GM18508 (cell line): ENCODE measurements around the gene KCNE1.

Experiments used
- ATAC-seq: cut with Tn5 transposase; IDR thresholded peaks from one replicate; pipeline ENCODE4 v1.9.1; 2021; ENCODE audit warnings: moderate number of reproducible peaks; ENCODE audit not compliant: insufficient read depth, unreplicated experiment

KCNE1 gene

GRCh38 chr21:34536820-34537219 lies 24.8 kb upstream of the KCNE1 start:
- ATAC-seq = no peak

DNA sequence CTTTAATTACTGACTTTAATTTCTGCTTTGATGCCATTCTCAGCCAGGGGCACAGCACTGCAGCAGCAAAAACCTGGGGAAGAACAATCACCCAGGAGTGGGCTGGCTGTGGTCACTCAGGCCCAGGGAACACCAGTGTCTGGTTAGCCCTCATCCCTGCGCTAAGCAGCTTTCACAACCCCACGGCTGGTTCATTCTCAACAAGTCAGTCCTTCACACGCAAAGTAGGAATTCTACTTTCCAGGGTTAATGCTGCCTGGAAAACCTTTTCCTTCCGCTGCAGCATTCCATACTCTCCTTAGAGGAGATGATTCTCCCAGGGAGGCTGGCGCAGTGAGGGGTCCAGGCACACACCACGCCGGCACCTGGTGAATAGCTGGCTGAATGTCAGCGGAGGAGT lies 24.3 kb upstream of the KCNE1 start:
- no peak for ATAC-seq

DNA sequence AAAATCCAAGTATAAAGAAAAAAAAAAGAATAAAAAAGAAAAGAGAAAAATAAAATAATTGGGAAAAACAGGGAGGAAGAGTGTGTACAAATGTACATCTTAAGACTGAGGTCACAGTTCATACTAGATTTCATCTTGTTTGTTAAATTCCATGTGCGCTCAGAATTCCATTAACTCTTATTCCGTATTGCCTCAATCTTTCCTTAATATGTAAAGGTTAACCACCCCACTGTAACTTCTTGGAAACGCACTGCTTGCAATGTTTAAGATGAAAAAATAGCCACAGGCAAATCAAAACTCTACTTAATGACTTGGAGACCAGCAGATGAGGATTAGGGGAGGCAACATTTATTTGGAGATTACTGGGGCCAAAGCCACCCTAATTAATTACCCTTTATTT lies 23.9 kb upstream of the KCNE1 start:
- ATAC-seq = no peak

DNA sequence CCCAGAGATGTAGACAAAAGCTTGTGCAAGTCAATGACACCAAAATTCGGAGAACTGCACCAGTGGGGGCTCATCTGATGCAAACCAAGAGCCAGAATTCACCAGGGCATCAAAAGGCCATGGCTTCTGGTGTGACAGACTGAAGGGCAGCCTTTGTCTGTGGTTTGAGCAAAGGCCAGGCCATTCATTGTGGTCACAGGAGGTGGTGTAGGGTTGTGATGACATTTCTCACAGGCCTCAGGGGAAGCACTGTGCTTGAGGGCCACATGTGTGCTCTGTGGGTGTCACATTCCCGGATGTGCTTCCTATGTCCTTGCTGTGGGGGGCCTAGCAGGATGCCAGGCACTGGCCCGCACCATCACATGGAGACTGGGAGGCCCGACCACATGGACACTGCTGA lies 22.5 kb upstream of the KCNE1 start:
- no peak for ATAC-seq

DNA sequence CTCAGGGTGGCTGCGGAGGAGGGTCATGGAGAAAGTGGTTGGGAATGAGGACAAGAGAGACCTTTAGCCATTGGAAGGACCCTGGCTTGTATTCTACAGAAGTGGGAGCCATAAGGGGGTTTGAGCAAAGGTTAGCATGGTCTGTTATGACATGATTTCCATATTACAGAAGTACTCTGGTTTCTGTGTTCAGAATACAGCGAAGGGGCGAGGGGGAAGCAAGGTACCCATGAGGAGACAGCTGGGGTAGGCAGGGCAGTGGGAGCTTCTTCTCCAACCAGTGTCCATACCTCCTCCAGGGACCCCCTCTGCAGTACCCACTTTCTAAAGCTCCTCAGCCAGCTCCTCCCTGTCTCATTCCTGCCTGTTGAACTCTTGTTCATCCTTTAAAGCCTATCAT lies 21.9 kb upstream of the KCNE1 start:
- ATAC-seq = no peak

GRCh38 chr21:34531399-34531798 lies 19.4 kb upstream of the KCNE1 start:
- no peak for ATAC-seq

GRCh38 chr21:34530261-34530660 lies 18.3 kb upstream of the KCNE1 start:
- no peak for ATAC-seq

- ATAC-seq = no peak
These were observed 16.1 kb upstream of the KCNE1 start for GRCh38 chr21:34528131-34528561.

- no peak for ATAC-seq
These were observed 14.7 kb upstream of the KCNE1 start for GRCh38 chr21:34526618-34527290.

- no peak for ATAC-seq
These were observed 14.2 kb upstream of the KCNE1 start for GRCh38 chr21:34526241-34526617.

DNA sequence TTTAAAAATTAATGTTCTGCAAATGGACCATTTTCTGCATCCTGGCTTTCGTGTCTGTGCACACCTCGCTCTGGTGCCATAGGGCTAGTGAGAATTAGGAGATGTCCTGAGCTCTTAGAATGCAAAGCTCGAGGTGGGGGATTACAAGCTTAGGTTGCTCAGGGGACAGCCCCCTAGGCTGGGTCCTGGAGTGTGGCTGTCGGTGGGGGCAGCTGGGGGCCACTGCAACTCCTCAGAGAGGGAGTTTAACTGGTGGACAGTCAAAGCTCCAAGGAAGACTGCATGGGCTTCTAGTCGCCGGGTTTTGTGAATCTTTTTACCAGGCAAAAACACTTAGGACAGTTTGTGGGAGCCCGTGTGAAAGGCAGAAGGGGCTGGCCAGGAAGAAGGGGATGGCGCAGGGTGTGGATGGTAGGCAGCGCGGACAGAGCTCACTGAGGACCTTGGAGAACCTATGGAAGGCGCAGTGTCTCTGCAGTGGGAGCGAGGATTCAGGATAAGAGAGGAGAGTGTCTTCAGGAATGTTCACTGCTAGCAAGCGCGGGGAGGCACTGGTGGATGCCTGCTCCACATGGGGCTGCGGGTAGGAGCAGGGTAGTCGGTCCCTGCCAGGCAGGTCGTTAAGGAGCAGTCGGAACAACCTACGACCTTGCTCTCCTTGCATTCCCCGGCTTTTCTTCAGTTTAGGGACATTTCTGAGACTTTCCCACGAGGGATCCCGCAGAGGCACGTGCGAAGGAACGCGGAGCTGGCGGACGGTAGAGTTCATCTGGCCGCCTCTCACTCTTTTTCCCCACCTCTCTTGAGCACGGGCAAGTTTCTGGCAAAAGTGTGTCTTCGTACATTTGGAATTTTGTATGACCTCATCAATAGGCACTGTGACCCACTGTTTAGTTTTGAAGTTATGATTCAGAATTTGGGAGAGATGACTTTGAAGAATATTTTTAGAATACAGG lies 12.9 kb upstream of the KCNE1 start:
- no peak for ATAC-seq

- no peak for ATAC-seq
These were observed 11.1 kb upstream of the KCNE1 start for GRCh38 chr21:34523019-34523555.

DNA sequence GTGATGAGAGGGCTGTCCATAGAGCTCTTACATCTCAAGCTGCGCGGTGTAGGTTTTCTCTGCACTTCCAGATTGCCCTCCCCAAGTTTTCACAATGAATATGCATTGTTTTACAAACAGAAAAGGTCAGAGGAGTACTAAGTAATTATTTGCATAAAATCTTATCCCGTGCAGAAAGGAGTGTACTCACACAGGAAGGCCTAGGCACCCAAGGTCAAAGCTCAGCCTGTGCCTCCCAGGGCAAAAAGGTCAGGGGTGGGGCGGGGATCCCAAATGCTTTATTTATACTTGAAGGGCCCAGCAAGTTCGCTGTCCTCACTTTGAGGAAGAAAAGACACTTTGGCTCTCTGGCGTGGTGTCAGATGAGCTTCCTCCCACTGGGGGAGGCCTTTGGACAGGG lies 10.3 kb upstream of the KCNE1 start:
- ATAC-seq = no peak

DNA sequence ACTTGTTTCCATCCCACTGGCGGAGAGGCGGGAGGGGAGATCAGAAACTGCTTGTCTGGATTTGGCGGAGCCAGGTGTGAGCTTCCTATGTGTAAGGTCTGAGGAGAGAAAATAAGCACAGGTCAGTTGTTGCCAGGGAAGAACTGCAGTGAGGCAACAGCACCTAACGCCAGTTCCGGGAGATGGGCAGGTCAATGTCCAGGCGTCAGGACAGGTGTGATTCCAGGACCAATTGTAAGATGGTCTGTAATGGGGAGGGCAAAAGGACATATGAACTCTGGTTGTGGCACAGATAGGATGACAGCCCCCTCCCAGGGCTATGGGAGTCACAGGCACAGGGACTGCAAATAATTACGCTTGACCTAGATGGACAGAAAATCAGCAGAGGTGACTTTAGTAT lies 9.6 kb upstream of the KCNE1 start:
- ATAC-seq = no peak

DNA sequence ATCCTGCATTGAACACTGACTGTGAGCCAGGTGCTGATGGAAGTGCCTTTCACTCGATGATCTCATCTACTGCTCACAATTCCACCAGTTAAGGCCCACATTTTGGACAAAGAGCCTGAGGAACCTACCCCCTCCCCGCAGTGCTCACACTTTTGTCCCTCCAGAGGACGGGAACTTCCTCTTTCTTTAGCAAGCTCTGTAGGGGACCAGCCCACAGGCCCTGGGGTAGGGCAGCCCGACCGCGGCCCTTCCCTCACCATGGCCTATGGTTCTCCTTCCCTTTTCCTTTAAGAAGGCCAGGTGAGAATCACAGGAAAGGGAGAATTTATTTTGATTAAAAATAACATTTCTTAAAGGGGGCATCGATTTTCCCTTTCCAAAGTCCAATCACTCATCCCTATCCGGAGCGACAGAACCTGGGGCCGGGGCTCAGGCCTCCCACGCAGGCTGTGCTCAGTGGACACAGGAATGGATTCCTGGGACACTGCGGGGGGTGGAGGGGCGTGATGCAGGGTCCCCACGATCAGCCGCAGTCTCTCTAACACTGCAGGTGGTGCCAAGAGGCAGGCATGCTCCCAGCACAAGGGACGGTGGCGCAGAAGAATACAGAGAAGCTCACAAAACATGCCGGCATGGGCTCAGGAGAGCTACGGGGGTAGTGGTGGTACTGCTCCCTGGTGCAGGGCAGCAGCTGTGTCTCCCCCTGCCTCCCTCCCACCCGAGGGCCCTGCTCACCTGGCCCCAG lies 8.9 kb upstream of the KCNE1 start:
- no peak for ATAC-seq

DNA sequence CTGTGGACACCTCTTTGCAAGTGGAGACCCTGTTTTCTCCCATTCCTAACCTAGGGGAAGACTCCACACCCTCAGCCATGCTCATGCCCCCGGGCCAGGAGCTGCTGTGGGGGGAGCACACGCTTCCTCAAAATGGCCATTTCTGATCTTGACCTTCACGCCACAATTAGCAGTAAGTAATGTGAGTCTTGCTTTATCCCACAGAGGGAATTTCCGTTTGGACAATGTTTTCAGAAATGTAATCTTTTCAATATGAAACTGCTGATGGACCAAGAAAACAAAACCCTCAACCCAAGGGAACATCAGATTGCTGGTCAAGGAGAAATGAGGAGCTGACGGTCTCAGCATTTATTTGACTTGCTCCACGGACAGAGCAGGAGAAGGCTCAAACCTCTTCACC lies 8.3 kb upstream of the KCNE1 start:
- no peak for ATAC-seq

- no peak for ATAC-seq
These were observed 7.7 kb upstream of the KCNE1 start for GRCh38 chr21:34519694-34520093.

DNA sequence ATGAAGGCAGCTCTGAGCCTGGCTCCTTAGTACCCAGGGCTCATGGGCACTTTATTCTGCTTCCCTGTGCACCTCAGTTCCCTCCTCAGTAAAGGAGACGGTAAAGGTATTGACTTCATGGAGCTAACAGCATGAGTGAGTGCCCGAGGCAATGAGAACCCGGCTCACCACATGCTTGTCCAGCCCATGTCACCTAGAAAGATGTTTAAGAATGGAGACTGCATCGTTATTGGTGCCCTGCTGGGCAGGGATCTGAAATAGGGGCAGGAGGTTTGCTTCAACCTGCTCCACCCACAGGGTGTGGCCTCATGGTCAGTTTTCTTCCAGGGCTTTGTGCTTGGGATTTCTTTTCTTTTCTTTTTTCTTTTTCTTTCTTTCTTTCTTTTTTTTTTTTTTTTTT lies 7.0 kb upstream of the KCNE1 start:
- no peak for ATAC-seq

DNA sequence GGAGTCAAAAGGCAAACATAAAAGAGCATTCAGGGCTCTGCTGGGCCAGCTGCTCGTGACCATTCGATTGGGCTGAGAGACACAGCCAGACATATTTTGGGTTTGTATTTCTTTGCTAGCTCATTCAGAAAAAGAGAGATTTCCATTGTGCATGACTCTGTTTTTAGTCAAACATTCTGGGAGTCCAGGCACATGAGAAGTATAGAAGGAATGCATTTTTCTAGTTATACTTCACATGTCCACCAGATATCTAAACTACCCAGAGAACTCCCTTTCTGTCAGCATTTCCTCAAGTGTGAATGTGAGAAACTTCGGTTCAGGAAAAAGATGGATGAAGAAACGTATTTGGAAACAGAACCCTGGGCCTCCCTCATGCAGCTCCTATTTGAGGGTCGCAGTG lies 6.3 kb upstream of the KCNE1 start:
- no peak for ATAC-seq

GRCh38 chr21:34517491-34518245 lies 5.7 kb upstream of the KCNE1 start:
- ATAC-seq = no peak
